ENCODE measurements around the gene MAN1C1. TPM values are rescaled to one million over a fixed set of nuclear protein-coding genes. Genes with fewer than 3 reads are reported as not detected.

The MAN1C1 gene
- total RNA-seq, 4 donors from 2014 or later, result 14.6 to 25.1 (median 17.5) TPM

- H3K36me3 ChIP-seq, result peaks cover 0 to 27% (median 0%) of the 10 kb centered on the region in 3 donors
- WGBS, 2 donors, result 70 to 78% methylated on average over 8 of the region's 8 CpGs
- H3K9me3 ChIP-seq, result no peaks in the 10 kb centered on the region
- DNase-seq (ENCODE audit: low spot score in 2 of 2), result no peak
- H3K4me3 ChIP-seq, result no peak overlapping the region
- peaks cover 0 to 16% (median 2%) of the 10 kb centered on the region in 4 donors for H3K4me1 ChIP-seq
- no peak for TF ChIP-seq EP300 (IDR thresholded peaks at IDR 0.05)
- TF ChIP-seq CTCF (IDR thresholded peaks at IDR 0.05), result no peak
- no peak for TF ChIP-seq POLR2A (IDR thresholded peaks at IDR 0.05)
- H3K27ac ChIP-seq, result no peak overlapping the region
- H3K27me3 ChIP-seq, result no peaks in the 10 kb centered on the region
Measured at GRCh38 chr1:25779388-25779787, 162.8 kb downstream of the MAN1C1 start.

- no peaks in the 10 kb centered on the region for H3K9me3 ChIP-seq
- TF ChIP-seq CTCF (IDR thresholded peaks at IDR 0.05), result no peak
- no peak for TF ChIP-seq EP300 (IDR thresholded peaks at IDR 0.05)
- no peak for TF ChIP-seq POLR2A (IDR thresholded peaks at IDR 0.05)
- WGBS, 2 donors, result 94 to 95% methylated on average over 4 of the region's 4 CpGs
- no peak overlapping the region for H3K4me3 ChIP-seq
- no peak overlapping the region for H3K27ac ChIP-seq
- DNase-seq (ENCODE audit: low spot score in 2 of 2), result no peak
- H3K27me3 ChIP-seq, result no peaks in the 10 kb centered on the region
- H3K4me1 ChIP-seq, result peaks cover 0 to 20% (median 0%) of the 10 kb centered on the region in 4 donors
- H3K36me3 ChIP-seq, result peaks cover 0 to 28% (median 0%) of the 10 kb centered on the region in 3 donors
Measured at GRCh38 chr1:25779894-25780293, 163.3 kb downstream of the MAN1C1 start.

GRCh38 chr1:25780318-25781129 lies 163.9 kb downstream of the MAN1C1 start:
- peaks cover 0 to 26% (median 0%) of the 10 kb centered on the region in 4 donors for H3K4me1 ChIP-seq
- DNase-seq (ENCODE audit: low spot score in 2 of 2), result no peak
- no peak for TF ChIP-seq EP300 (IDR thresholded peaks at IDR 0.05)
- TF ChIP-seq POLR2A (IDR thresholded peaks at IDR 0.05), result no peak
- TF ChIP-seq CTCF (IDR thresholded peaks at IDR 0.05), result no peak
- no peaks in the 10 kb centered on the region for H3K27me3 ChIP-seq
- no peaks in the 10 kb centered on the region for H3K9me3 ChIP-seq
- 67 to 70% methylated on average over 11 of the region's 14 CpGs for WGBS, 2 donors
- peaks cover 0 to 30% (median 0%) of the 10 kb centered on the region in 3 donors for H3K36me3 ChIP-seq
- no peak overlapping the region for H3K4me3 ChIP-seq
- peak overlapping the region in 1 of 4 donors; percentile 36 for H3K27ac ChIP-seq

GRCh38 chr1:25781130-25781433 lies 164.5 kb downstream of the MAN1C1 start:
- Histone ChIP-seq H3K4me3 (no peak overlapping the region), H3K4me1 (peaks cover 0 to 30% (median 0%) of the 10 kb centered on the region in 4 donors), H3K36me3 (peaks cover 0 to 30% (median 0%) of the 10 kb centered on the region in 3 donors), H3K9me3 (no peaks in the 10 kb centered on the region), H3K27me3 (no peaks in the 10 kb centered on the region), H3K27ac (peak overlapping the region in 1 of 4 donors; percentile 36)
- WGBS, 2 donors, result 57 to 90% methylated on average over 3 of the region's 3 CpGs
- TF ChIP-seq POLR2A (IDR thresholded peaks at IDR 0.05) (no peak), EP300 (IDR thresholded peaks at IDR 0.05) (no peak), CTCF (IDR thresholded peaks at IDR 0.05) (no peak)
- DNase-seq (ENCODE audit: low spot score in 2 of 2), result no peak

GRCh38 chr1:25782608-25783201 lies 166.1 kb downstream of the MAN1C1 start:
- H3K9me3 ChIP-seq, result no peaks in the 10 kb centered on the region
- 66 to 76% methylated on average over 15 to 17 of the region's 18 CpGs for WGBS, 2 donors
- no peak for TF ChIP-seq POLR2A (IDR thresholded peaks at IDR 0.05)
- no peak for TF ChIP-seq EP300 (IDR thresholded peaks at IDR 0.05)
- no peak for TF ChIP-seq CTCF (IDR thresholded peaks at IDR 0.05)
- H3K4me1 ChIP-seq, result peaks cover 0 to 43% (median 0%) of the 10 kb centered on the region in 4 donors
- H3K36me3 ChIP-seq, result peaks cover 0 to 30% (median 0%) of the 10 kb centered on the region in 3 donors
- H3K27me3 ChIP-seq, result no peaks in the 10 kb centered on the region
- H3K27ac ChIP-seq, result no peak overlapping the region
- no peak for DNase-seq (ENCODE audit: low spot score in 2 of 2)
- H3K4me3 ChIP-seq, result no peak overlapping the region
